Colonic mucosa (tissue), 4 donors: ENCODE results near the gene CHP2. TPM values are rescaled to one million over a fixed set of nuclear protein-coding genes. Genes with fewer than 3 reads are reported as not detected.
A peak's percentile ranks its signal among the peaks of the same experiment; 100 is the strongest.
"Not testable (repeated sequence)": the region's sequence is repeated elsewhere in the genome, so short reads cannot be mapped to it uniquely, and the experiment has no call there.

ENCODE experiments used
- DNase-seq: peaks from one replicate; pipeline ENCODE4 v3.0.0-alpha.2; 2020
- H3K27ac ChIP-seq: fragments of 200-600 bp; one replicate; pipeline ENCODE4 v1.8.0; 2021
- H3K27me3 ChIP-seq: fragments of 200-600 bp; one replicate; pipeline ENCODE4 v1.8.0; 2021
- H3K36me3 ChIP-seq: fragments of 200-600 bp; one replicate; pipeline ENCODE4 v1.8.0; 2021
- H3K4me1 ChIP-seq: fragments of 200-600 bp; one replicate; pipeline ENCODE4 v1.8.0; 2021; ENCODE audit warnings: mild to moderate bottlenecking
- H3K4me3 ChIP-seq: fragments of 200-600 bp; one replicate; pipeline ENCODE4 v1.8.0; 2021
- H3K9ac ChIP-seq, 2 donors: one replicate each; pipeline ENCODE4 v1.7.0; 2013; ENCODE audit warnings: control low read depth in 2 of 2, low read depth in 2 of 2, low read length in 2 of 2
- H3K9me3 ChIP-seq: fragments of 200-600 bp; one replicate; pipeline ENCODE4 v1.8.0; 2021
- intact Hi-C: fragments of 100-400 bp; cut with DNase I; formaldehyde crosslinking; loops from one replicate; pipeline ENCODE4 v1.14.1; 2022
- total RNA-seq, 2 donors: library from RNA; stranded (reverse); fragmentation: NEBNext Ultra II Directional in 1 of 2; extraction: Animal tissue kit (Norgen Biotek cat#: 25700) in 1 of 2; gene quantifications; one replicate each; pipeline ENCODE4 v1.2.1, GENCODE V29; 2021
- TF ChIP-seq, protein P1 (sequence below): fragments of 200-600 bp; IDR thresholded peaks from one replicate; pipeline ENCODE4 v1.8.0; 2022; ENCODE audit warnings: antibody characterized with exemption, mild to moderate bottlenecking
- donor health status: healthy.
- donor health status: DM: no; HTN: no; CAD: no.
- donor health status: DM: no; HTN: no; CAD: no.

Gene CHP2
- total RNA-seq, 2 donors from 2014 or later, result 36.0 to 261 TPM

- no peak overlapping the region for H3K27ac ChIP-seq
- no peaks in the 10 kb centered on the region for H3K27me3 ChIP-seq
- peak overlapping the region in 1 of 2 donors; percentile 93 for H3K9ac ChIP-seq
- intact Hi-C loops, result no loop called here
- no peak overlapping the region for H3K4me3 ChIP-seq
- peaks cover 5% of the 10 kb centered on the region for H3K36me3 ChIP-seq
- H3K4me1 ChIP-seq, result no peaks in the 10 kb centered on the region
- DNase-seq, result no peak
- TF ChIP-seq, protein P1, sequence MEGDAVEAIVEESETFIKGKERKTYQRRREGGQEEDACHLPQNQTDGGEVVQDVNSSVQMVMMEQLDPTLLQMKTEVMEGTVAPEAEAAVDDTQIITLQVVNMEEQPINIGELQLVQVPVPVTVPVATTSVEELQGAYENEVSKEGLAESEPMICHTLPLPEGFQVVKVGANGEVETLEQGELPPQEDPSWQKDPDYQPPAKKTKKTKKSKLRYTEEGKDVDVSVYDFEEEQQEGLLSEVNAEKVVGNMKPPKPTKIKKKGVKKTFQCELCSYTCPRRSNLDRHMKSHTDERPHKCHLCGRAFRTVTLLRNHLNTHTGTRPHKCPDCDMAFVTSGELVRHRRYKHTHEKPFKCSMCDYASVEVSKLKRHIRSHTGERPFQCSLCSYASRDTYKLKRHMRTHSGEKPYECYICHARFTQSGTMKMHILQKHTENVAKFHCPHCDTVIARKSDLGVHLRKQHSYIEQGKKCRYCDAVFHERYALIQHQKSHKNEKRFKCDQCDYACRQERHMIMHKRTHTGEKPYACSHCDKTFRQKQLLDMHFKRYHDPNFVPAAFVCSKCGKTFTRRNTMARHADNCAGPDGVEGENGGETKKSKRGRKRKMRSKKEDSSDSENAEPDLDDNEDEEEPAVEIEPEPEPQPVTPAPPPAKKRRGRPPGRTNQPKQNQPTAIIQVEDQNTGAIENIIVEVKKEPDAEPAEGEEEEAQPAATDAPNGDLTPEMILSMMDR, result no peak
- H3K9me3 ChIP-seq, result no peaks in the 10 kb centered on the region
These were observed 44.3 kb upstream of the CHP2 start for GRCh38 chr16:23710504-23710903.

DNA sequence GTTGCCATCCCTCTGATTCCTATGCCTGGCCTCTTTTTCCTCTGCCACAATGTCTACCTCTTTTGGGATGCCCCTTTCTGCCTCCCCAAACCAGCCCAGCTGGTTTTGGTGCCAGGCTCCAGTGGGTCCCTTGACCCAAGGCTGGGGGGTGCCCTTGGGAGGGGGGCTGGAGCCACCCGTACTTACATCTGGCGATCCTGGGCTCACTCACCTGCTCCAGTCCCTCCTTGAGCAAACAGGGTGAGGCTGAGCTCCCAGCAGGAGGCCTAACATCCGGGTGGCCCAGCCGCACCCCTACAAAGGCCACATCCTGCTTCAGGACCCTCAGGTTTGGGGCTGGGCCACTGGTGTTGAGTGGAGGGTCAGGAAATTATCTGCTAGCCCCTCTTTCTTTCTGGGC, 43.0 kb upstream of the CHP2 start:
- DNase-seq, result peak; percentile 82
- H3K27me3 ChIP-seq, result no peaks in the 10 kb centered on the region
- H3K4me3 ChIP-seq, result peak overlapping the region; percentile 59
- peak overlapping the region; percentile 27 to 93 for H3K9ac ChIP-seq
- TF ChIP-seq, protein P1, result no peak
- no peaks in the 10 kb centered on the region for H3K4me1 ChIP-seq
- intact Hi-C loops, result no loop called here
- no peaks in the 10 kb centered on the region for H3K9me3 ChIP-seq
- H3K27ac ChIP-seq, result peak overlapping the region; percentile 72
- peaks cover 2% of the 10 kb centered on the region for H3K36me3 ChIP-seq

DNA sequence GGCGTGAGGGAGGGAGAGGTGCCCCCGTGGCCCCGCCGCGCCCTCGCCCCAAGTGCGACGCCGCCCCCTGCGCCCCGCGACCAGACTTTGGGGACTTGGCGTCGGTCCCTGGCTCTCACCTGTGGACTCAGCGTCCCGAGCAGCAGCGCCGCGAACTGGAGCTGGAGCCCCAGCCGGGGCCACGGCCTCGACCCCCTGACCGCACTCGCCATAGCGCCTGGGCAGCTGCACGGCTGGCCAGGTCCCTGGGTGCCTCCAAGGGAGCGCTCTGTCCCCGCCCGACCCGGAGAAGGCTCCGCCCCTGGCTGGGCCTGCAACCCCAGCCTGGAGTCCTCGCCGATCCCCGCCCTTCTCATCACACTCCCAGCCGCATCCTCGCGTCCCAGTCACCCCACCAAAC, 41.9 kb upstream of the CHP2 start, which contains the start of gene ERN2:
ERN2 (minus strand) TSS at position 247 of the 400 bp plus-strand sequence; CDS start at position 212, 35 bp downstream.
- no peaks in the 10 kb centered on the region for H3K9me3 ChIP-seq
- no peaks in the 10 kb centered on the region for H3K4me1 ChIP-seq
- H3K27me3 ChIP-seq, result no peaks in the 10 kb centered on the region
- intact Hi-C loops, result no loop called here
- H3K4me3 ChIP-seq, result peak within 1 kb of the TSS; percentile 59
- DNase-seq, result peak; percentile 87
- H3K27ac ChIP-seq, result peak within 1 kb of the TSS; percentile 72
- H3K36me3 ChIP-seq, result no peaks in the 10 kb centered on the region
- peak within 1 kb of the TSS; percentile 81 to 93 for H3K9ac ChIP-seq
- TF ChIP-seq, protein P1, result no peak

DNA sequence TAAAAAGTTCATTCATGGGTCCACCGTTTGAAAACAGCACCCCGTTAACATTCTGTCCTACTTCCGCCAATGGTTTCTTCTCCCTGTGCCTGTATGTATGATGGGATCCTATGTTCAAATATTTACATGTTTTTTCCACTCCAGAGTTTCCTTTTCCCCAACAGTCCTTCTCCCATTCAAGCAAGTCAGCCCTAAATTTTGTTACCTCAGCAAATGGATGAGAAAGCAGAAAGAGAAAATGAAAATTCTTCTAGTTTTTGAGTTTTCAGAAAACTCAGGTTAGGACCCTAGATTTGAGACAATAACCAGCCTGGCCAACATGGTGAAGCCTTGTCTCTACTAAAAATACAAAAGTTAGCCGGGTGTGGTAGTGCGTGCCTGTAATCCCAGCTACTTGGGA, 38.3 kb upstream of the CHP2 start:
- TF ChIP-seq, protein P1, result no peak
- no peaks in the 10 kb centered on the region for H3K4me1 ChIP-seq
- H3K27me3 ChIP-seq, result no peaks in the 10 kb centered on the region

DNA sequence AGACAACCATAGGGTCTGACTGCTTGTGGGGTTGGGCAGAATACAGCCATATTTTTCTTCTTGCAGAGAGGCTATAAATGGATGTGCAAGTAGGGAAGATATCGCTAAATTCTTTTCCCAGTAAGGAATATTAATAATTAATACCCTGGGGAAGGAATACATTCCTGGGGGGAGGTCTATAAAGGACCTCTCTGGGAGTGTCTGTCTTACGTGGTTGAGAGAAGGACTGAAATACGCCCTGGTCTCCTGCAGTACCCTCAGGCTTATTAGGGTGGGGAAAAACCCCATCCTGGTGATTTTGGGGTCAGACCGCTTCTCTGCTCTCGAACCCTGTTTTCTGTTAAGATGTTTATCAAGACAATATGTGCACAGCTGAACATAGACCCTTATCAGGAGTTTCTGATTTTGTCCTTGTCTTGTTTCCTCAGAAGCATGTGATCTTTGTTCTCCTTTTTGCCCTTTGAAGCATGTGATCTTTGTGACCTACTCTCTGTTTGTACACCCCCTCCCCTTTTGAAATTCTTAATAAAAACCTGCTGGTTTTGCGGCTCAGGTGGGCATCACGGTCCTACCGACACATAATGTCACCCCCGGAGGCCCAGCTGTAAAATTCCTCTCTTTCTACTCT, 32.1 kb upstream of the CHP2 start:
- H3K4me1 ChIP-seq, intact Hi-C loops, H3K36me3 ChIP-seq: not testable (repeated sequence)

More for the DNA sequence above, 38.3 kb upstream of the CHP2 start:
- intact Hi-C loops, result no loop called here
- no peak for DNase-seq
- Histone ChIP-seq H3K9ac (no peak overlapping the region), H3K4me3 (no peak overlapping the region), H3K36me3 (no peaks in the 10 kb centered on the region), H3K27ac (no peak overlapping the region), H3K9me3 (no peaks in the 10 kb centered on the region)

GRCh38 chr16:23724096-23724784, 30.6 kb upstream of the CHP2 start:
- no peaks in the 10 kb centered on the region for H3K36me3 ChIP-seq
- H3K4me1 ChIP-seq, result no peaks in the 10 kb centered on the region
- TF ChIP-seq, protein P1, result no peak
- intact Hi-C loops, result no loop called here
- no peak overlapping the region for H3K9ac ChIP-seq
- no peaks in the 10 kb centered on the region for H3K9me3 ChIP-seq
- no peak overlapping the region for H3K27ac ChIP-seq
- H3K4me3 ChIP-seq, result no peak overlapping the region
- no peaks in the 10 kb centered on the region for H3K27me3 ChIP-seq
- DNase-seq, result no peak

More for the DNA sequence above, 32.1 kb upstream of the CHP2 start:
- not testable (repeated sequence) for H3K4me3 ChIP-seq, DNase-seq, H3K27ac ChIP-seq, H3K27me3 ChIP-seq, H3K9ac ChIP-seq, H3K9me3 ChIP-seq
